HepG2 (cell line): ENCODE results near the gene HSF2BP.

ENCODE experiments used
- CEBPG ChIP-seq: IDR thresholded peaks from 2 replicates; pipeline ENCODE4 v1.6.1; 2016
- CHD2 ChIP-seq: IDR thresholded peaks from 2 replicates; pipeline ENCODE4 v1.6.1; 2011; ENCODE audit warnings: low read depth, low read length, improper control_type of control experiment
- CTCF ChIP-seq: sonication (generic); formaldehyde crosslinking; IDR thresholded peaks from 2 replicates; pipeline ENCODE4 v1.5.0; 2020; ENCODE audit warnings: mild to moderate bottlenecking, missing genetic modification reagents, moderate library complexity
- ELF1 ChIP-seq: sonication (generic); formaldehyde crosslinking; IDR thresholded peaks from 2 replicates; pipeline ENCODE4 v1.4.0; 2020; ENCODE audit warnings: missing genetic modification reagents
- HNRNPK ChIP-seq: fragments of 200-400 bp; formaldehyde crosslinking; IDR thresholded peaks from 2 replicates; pipeline ENCODE4 v1.6.1; 2018; ENCODE audit warnings: low read length, low read depth, moderate library complexity, mild to moderate bottlenecking; ENCODE audit not compliant: poor library complexity, severe bottlenecking
- KLF16 ChIP-seq, 2 experiments: sonication (generic) in 1 of 2; formaldehyde crosslinking in 1 of 2; IDR thresholded peaks; 2 replicates each; pipeline versions ENCODE4 v1.6.1 to v1.8.0; 2016 to 2023; ENCODE audit warnings: missing genetic modification reagents in 2 of 2, missing compliant biosample characterization in 1 of 2
- NFIC ChIP-seq: IDR thresholded peaks from 2 replicates; pipeline ENCODE4 v1.6.1; 2012; ENCODE audit warnings: mild to moderate bottlenecking, low read length, inconsistent platforms
- NR2F1 ChIP-seq, 2 experiments: fragments of 450-650 bp in 1 of 2; formaldehyde crosslinking in 1 of 2; IDR thresholded peaks; 2 replicates each; pipeline versions ENCODE4 v1.5.0 to v1.6.1; 2016 to 2020; ENCODE audit warnings: mild to moderate bottlenecking in 1 of 2, missing compliant biosample characterization in 1 of 2, missing genetic modification reagents in 1 of 2, moderate library complexity in 1 of 2
- POGK ChIP-seq: sonication (generic); formaldehyde crosslinking; conservative IDR thresholded peaks from 2 replicates; pipeline ENCODE4 v1.8.0; 2022; ENCODE audit warnings: mild to moderate bottlenecking, moderate library complexity, missing genetic modification reagents
- RBM22 ChIP-seq: fragments of 200-400 bp; formaldehyde crosslinking; optimal IDR thresholded peaks from 2 replicates; pipeline ENCODE3; 2017; ENCODE audit warnings: mild to moderate bottlenecking, low read length, moderate library complexity
- TCF12 ChIP-seq, 2 experiments: fragments of 450-650 bp in 1 of 2; sonication (generic) in 1 of 2; formaldehyde crosslinking in 1 of 2; IDR thresholded peaks; 2 replicates each; pipeline versions ENCODE4 v1.6.1 to v1.8.0; 2017 to 2022; ENCODE audit warnings: antibody characterized with exemption in 1 of 2, mild to moderate bottlenecking in 1 of 2, missing genetic modification reagents in 1 of 2, moderate library complexity in 1 of 2
- ZZZ3 ChIP-seq: sonication (generic); formaldehyde crosslinking; IDR thresholded peaks from 2 replicates; pipeline ENCODE4 v1.4.0; 2020; ENCODE audit warnings: missing genetic modification reagents, mild to moderate bottlenecking, borderline replicate concordance

- TF ChIP-seq NR2F1 (CRISPR knock-in tag; IDR thresholded peaks at IDR 0.05), result no peak
- no peak for TF ChIP-seq HNRNPK
- no peak for TF ChIP-seq POGK (CRISPR knock-in tag)
- TF ChIP-seq CTCF (CRISPR knock-in tag), result no peak
- no peak for TF ChIP-seq TCF12 (IDR thresholded peaks at IDR 0.05)
- TF ChIP-seq TCF12 (CRISPR knock-in tag; IDR thresholded peaks at IDR 0.05), result no peak
- no peak for TF ChIP-seq RBM22
- no peak for TF ChIP-seq CHD2
- peak; percentile 55; the same call in 1 of the 2 replicates for TF ChIP-seq CEBPG (CRISPR knock-in tag)
- TF ChIP-seq ZZZ3 (CRISPR knock-in tag), result no peak
- TF ChIP-seq NFIC, result no peak
- TF ChIP-seq ELF1 (CRISPR knock-in tag), result no peak
- TF ChIP-seq KLF16 (CRISPR knock-in tag; IDR thresholded peaks at IDR 0.05), result no peak; a peak in 1 of 4 replicates
Measured at GRCh38 chr21:43697758-43698643, 38.7 kb upstream of the HSF2BP start.
